Measurements from ENCODE around the gene KCNJ6. TPM values are rescaled to one million over a fixed set of nuclear protein-coding genes. Genes with fewer than 3 reads are reported as not detected.

KCNJ6 gene
- total RNA-seq, 1 donor from 2014 or later = not detected

GRCh38 chr21:37793660-37794059 is 122.6 kb downstream of the KCNJ6 start:
- no peak overlapping the region for H3K27ac Mint-ChIP-seq
- no peak overlapping the region for H3K27ac ChIP-seq

GRCh38 chr21:37792046-37792445 is 124.2 kb downstream of the KCNJ6 start:
- H3K4me3 Mint-ChIP-seq = no peak overlapping the region
- no peak for TF ChIP-seq EZH2 (IDR thresholded peaks at IDR 0.05)
- no peak for TF ChIP-seq EZH2phosphoT487 (IDR thresholded peaks at IDR 0.05)
- no peak for TF ChIP-seq CTCF (IDR thresholded peaks at IDR 0.05)

More at GRCh38 chr21:37793660-37794059, 122.6 kb downstream of the KCNJ6 start:
- Histone ChIP-seq H3K9ac (no peak overlapping the region), H3K9me3 (ENCODE audit: low read depth) (no peaks in the 10 kb centered on the region), H3K4me1 (no peaks in the 10 kb centered on the region), H3K4me2 (no peak overlapping the region), H4K20me1 (ENCODE audit: low read depth) (no peaks in the 10 kb centered on the region), H3F3A (ENCODE audit: low read depth) (no peaks in the 10 kb centered on the region), H3K27me3 (no peaks in the 10 kb centered on the region), H3K79me2 (ENCODE audit: low read depth) (no peaks in the 10 kb centered on the region), H2AFZ (replicated peaks) (no peak overlapping the region), H3K4me3 (no peak overlapping the region), H3K36me3 (no peaks in the 10 kb centered on the region)
- no peak overlapping the region for H3K4me3 Mint-ChIP-seq
- no peaks in the 10 kb centered on the region for H3K9me3 Mint-ChIP-seq
- H3K27me3 Mint-ChIP-seq (ENCODE audit: insufficient read depth, low read depth) = peaks cover 2% of the 10 kb centered on the region
- peaks cover 2% of the 10 kb centered on the region for H3K4me1 Mint-ChIP-seq
- H3K36me3 Mint-ChIP-seq = no peaks in the 10 kb centered on the region
- TF ChIP-seq EZH2phosphoT487 (IDR thresholded peaks at IDR 0.05) (no peak), CTCF (IDR thresholded peaks at IDR 0.05) (no peak), EZH2 (IDR thresholded peaks at IDR 0.05) (no peak)
- no peak for DNase-seq (ENCODE audit: low spot score)

GRCh38 chr21:37790905-37791304 is 125.4 kb downstream of the KCNJ6 start:
- Mint-ChIP-seq H3K9me3 (no peaks in the 10 kb centered on the region), H3K4me3 (no peak overlapping the region), H3K27ac (no peak overlapping the region), H3K27me3 (ENCODE audit: insufficient read depth, low read depth) (peaks cover 2% of the 10 kb centered on the region), H3K36me3 (no peaks in the 10 kb centered on the region), H3K4me1 (peaks cover 7% of the 10 kb centered on the region)
- no peak for TF ChIP-seq EZH2 (IDR thresholded peaks at IDR 0.05)
- no peak for TF ChIP-seq CTCF (IDR thresholded peaks at IDR 0.05)
- TF ChIP-seq EZH2phosphoT487 (IDR thresholded peaks at IDR 0.05) = no peak
- H4K20me1 ChIP-seq (ENCODE audit: low read depth) = no peaks in the 10 kb centered on the region
- H3K9ac ChIP-seq = no peak overlapping the region
- no peaks in the 10 kb centered on the region for H3F3A ChIP-seq (ENCODE audit: low read depth)
- H3K4me1 ChIP-seq = no peaks in the 10 kb centered on the region
- H3K27ac ChIP-seq = no peak overlapping the region
- no peaks in the 10 kb centered on the region for H3K27me3 ChIP-seq
- H2AFZ ChIP-seq (replicated peaks) = no peak overlapping the region
- H3K4me3 ChIP-seq = no peak overlapping the region
- DNase-seq (ENCODE audit: low spot score) = no peak
- no peak overlapping the region for H3K4me2 ChIP-seq
- no peaks in the 10 kb centered on the region for H3K36me3 ChIP-seq
- H3K9me3 ChIP-seq (ENCODE audit: low read depth) = no peaks in the 10 kb centered on the region
- H3K79me2 ChIP-seq (ENCODE audit: low read depth) = no peaks in the 10 kb centered on the region

More at GRCh38 chr21:37792046-37792445, 124.2 kb downstream of the KCNJ6 start:
- no peaks in the 10 kb centered on the region for H3K9me3 Mint-ChIP-seq
- no peaks in the 10 kb centered on the region for H3K36me3 ChIP-seq
- H3F3A ChIP-seq (ENCODE audit: low read depth) = no peaks in the 10 kb centered on the region
- H3K79me2 ChIP-seq (ENCODE audit: low read depth) = no peaks in the 10 kb centered on the region
- H3K36me3 Mint-ChIP-seq = no peaks in the 10 kb centered on the region
- no peaks in the 10 kb centered on the region for H4K20me1 ChIP-seq (ENCODE audit: low read depth)
- no peaks in the 10 kb centered on the region for H3K9me3 ChIP-seq (ENCODE audit: low read depth)
- H3K4me1 Mint-ChIP-seq = peaks cover 4% of the 10 kb centered on the region
- no peak overlapping the region for H3K9ac ChIP-seq
- no peaks in the 10 kb centered on the region for H3K4me1 ChIP-seq
- H3K27ac ChIP-seq = no peak overlapping the region
- H3K4me3 ChIP-seq = no peak overlapping the region
- peaks cover 2% of the 10 kb centered on the region for H3K27me3 Mint-ChIP-seq (ENCODE audit: insufficient read depth, low read depth)
- DNase-seq (ENCODE audit: low spot score) = no peak
- H3K4me2 ChIP-seq = no peak overlapping the region
- H3K27ac Mint-ChIP-seq = no peak overlapping the region
- no peak overlapping the region for H2AFZ ChIP-seq (replicated peaks)
- H3K27me3 ChIP-seq = no peaks in the 10 kb centered on the region
